HG03342 (cell line): ENCODE data around the gene BPHL.
"Not testable (repeated sequence)": the region's sequence is repeated elsewhere in the genome, so short reads cannot be mapped to it uniquely, and the experiment has no call there.

Source experiments
- ATAC-seq: cut with Tn5 transposase; IDR thresholded peaks from one replicate; pipeline ENCODE4 v1.9.1; 2021; ENCODE audit warnings: mild to moderate bottlenecking, moderate library complexity; ENCODE audit not compliant: unreplicated experiment

BPHL gene

DNA sequence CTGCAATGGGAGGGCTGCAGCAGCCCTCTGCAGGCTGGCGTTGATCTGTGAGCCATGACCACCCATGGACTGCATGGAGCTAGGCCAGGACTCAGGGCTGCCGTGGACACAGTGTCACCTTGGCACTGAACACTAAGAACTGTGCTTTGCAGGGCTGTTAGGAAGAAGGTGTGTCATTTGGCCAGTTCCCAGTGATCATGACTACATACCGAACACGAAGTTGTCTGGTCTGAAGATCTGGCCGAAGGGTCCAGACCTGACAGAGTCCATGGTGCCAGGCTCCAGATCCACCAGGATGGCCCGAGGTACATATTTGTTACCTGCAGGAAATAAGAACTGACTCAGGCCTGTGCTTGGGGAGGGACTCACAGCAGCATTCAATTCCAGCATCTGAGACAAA lies 36.9 kb downstream of the BPHL start:
- ATAC-seq: not testable (repeated sequence)

DNA sequence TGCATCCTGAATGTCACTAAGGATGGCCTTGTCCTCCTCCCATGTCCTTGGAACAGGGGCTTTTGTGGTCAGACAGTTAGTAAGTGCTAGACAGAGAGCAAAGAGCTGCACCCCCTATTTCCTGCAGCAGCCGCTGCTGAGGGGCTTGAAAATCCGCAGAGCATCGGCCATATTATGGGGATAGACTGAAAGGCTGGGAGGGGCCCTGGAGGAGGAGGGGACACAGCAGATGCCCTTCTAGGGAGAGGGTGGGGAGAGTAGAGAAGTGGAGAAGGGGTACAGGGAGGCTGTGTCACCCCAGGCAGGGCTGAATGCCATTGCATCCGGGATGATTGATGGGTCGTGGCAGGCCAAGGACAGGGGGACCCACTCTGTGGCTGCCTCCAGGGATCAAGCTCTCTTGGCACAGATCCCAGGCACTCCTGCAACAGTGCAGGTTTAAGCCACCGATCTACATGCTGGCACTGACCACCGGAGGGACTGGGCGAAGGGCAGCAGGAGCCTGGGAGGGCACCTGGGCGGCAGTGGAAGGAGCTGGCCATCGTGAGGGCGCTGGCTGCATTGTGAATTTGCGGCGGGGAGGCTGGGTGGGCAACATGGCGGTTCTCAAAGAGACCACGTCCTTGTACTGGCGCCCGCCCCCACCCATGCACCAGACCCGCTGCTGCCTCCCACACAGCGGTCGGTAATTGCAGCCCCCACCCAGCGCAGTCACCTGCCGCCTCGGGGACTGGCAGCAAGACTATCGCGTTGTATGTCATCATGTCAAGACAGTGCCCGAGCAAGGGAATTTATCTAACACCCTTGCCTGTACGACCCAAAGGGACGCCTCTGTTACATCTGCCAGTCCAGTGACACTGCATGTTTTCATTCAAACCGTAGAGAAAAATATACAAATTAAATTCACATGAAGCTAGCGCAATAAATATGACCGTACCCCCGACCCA lies 37.9 kb downstream of the BPHL start:
- not testable (repeated sequence) for ATAC-seq

DNA sequence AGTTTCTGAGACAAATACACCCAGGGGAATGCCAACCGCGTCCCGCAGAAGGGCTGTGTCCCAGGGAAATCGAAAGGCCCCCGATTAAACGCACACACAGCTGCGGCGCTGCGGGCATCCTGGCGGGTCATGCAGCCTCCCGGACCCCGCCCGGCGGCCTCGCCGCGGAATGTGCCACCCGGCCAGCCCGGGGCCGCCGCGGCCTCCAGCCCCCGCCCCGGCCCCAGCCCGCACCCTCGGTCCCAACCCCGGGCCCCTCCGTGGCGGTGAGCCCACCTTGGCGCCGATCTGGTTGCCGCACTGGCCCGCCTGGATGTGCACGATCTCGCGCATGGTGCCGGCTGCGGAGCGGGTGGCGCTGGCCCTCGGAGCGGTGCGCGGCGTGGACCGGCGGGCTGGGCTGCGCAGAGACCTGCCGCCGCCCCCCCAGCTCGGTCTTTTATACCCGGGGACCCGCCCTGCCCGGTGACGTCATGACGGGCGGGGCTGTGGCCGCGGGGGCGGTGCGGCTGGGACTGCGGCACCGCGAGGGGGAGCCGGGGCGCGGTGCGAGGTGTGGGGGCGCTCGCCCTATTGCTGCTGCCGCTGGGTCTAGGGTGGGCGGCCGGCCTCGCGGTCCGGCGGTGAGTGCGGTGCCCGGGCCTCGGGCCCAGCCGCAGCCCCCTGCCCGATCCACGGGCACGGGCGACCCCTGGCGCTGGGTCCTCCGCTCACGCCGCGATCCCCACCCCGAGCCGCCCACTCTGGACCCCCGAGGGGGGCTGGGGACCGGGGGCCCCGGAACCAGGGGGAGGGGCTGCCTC lies 38.8 kb downstream of the BPHL start, which contains the start of gene TUBB2A:
TUBB2A (minus strand) TSS at position 414 of the 803 bp plus-strand sequence; CDS start at position 333, 81 bp downstream.
- ATAC-seq: peak; percentile 66

DNA sequence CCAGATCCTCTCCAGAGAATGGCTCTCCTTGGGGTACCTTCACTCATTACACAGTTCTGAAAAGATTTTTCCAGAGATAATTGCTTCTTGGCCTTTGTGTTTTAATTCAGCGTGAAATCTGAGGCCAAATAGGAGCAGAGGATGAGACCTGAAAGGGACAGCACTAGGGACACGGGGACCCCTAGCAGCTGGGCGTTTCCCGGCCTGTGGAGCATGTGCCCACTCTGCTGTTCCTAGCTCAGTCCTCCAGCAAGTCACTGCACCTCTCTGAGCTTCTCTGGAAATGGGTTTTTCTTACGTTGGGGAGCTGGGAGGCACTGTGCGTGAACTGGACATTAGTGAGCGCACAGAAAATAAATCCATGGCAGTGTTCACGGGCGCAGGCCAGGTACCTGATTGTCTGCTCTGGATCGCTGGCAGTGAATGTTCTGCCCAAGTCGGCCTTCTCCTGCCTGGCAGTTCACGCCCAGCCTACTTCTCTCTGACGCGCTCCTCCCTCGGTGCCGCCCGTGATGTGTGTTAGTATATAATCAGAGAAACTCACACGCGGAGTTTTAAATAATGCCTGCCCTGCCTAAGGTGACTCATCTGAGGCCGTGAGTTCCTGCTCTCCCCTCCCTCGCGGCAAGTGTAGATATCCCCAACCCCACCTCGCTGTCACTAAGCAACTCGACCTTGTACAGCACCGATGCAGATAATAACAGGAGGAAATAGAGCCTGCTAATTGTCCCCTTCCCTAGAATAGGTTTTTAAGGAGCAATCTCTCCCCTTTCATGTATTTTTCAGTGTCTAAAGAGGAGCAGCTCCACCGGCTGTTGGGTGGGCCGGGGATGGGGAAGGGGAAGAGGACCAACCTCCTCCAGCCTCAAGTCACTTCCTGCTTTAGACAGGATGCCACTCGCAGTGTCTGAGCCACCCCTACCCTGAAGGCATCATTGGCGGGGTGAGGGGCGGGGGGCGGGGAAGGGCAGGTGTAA lies 41.6 kb downstream of the BPHL start:
- ATAC-seq: no peak

- ATAC-seq: no peak
These were observed 43.6 kb downstream of the BPHL start for GRCh38 chr6:3162067-3162497.

GRCh38 chr6:3162565-3163247 lies 44.2 kb downstream of the BPHL start:
- ATAC-seq: peak; percentile 74

DNA sequence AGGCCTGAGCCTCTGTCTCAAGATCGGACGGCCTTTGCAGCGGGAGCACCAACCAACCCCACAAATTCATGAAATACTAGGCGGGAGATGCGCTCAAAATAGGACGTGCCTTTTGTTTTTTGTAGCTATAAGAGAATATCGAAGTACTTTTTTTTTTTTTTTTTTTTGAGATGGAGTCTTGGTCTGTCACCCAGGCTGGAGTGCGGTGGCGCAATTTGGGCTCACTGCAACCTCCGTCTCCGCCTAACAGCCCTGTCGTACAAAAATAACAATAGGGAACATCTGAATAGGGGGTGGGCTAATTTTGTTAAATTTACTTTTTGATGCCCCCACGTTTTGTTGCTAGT lies 44.7 kb downstream of the BPHL start:
- no peak for ATAC-seq

GRCh38 chr6:3164388-3164787 lies 45.9 kb downstream of the BPHL start:
- no peak for ATAC-seq

DNA sequence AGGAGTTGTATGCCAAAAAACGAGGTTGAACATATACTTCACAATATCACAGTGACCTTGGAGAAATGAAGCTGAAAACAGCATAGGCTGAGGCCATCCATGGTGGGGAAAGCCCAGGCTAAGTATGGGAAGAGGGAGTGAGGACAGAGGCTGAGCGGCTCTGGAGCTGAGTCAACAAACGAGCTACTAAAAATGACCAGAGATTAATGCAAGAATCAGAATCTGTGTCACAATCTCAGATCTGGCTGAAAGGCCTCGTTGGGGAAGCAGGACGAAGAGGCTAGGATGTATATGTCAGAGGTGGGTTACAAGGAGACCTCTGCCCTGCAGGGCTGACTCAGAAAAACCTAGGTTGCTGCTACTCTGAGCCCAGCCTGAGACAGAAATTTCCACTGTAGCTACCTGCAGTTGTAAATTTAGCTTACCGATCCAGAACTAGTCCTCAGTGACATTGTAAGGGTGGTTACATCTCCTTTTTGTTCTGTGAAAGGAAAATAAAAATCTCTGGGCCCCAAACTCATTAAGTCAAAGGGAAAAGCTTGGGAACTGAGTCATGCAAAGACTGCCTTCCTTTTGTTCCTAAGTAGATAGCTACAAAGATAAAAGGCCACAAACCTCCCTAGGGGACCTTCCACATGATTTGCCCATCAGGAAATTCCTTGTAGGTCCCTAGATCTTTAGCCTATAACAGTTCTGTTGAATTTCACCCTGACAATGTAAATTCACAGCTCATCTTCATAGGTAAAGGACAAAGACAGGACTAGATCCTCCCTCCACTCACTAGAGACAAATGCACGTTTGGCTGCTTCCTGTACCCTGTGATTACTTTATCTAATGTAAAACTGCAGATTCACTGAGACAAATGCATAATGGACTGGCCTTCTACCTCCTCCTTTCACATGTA lies 47.4 kb downstream of the BPHL start:
- ATAC-seq: no peak

- ATAC-seq: not testable (repeated sequence)
These were observed 48.2 kb downstream of the BPHL start for GRCh38 chr6:3166535-3167225.

DNA sequence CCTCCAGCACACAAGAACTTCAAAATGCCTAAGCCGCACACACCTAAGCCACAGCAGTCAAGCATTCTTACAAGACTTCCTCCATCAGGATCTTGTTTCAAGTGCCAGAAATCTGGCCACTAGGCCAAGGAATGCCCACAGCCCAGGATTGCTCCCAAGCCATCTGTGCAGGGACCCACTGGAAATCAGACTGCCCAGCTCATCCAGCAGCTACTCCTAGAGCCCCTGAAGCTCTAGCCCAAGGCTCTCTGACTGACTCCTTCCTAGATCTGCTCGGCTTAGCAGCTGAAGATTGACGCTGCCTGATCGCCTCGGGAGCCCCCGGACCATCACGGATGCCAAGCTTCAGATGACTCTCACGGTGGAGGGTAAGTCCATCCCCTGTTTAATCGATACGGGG lies 49.5 kb downstream of the BPHL start:
- not testable (repeated sequence) for ATAC-seq

GRCh38 chr6:3170676-3171075 lies 52.2 kb downstream of the BPHL start:
- not testable (repeated sequence) for ATAC-seq

GRCh38 chr6:3171313-3172175 lies 53.0 kb downstream of the BPHL start:
- ATAC-seq: not testable (repeated sequence)

- ATAC-seq: not testable (repeated sequence)
These were observed 54.3 kb downstream of the BPHL start for GRCh38 chr6:3172789-3173188.

DNA sequence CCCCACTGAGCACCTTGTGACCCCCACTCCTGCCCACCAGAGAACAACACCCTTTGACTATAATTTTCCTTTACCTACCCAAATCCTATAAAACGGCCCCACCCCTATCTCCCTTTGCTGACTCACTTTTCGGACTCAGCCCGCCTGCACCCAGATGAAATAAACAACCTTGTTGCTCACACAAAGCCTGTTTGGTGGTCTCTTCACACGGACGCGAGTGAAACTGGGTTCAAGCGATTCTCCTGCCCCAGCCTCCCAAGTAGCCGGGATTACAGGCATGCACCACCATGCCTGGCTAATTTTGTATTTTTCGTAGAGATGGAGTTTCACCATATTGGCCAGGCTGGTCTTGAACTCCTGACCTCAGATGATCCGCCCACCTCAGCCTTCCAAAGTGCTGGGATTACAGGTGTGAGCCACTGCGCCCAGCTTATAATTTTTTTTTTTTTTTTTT lies 55.2 kb downstream of the BPHL start:
- not testable (repeated sequence) for ATAC-seq

DNA sequence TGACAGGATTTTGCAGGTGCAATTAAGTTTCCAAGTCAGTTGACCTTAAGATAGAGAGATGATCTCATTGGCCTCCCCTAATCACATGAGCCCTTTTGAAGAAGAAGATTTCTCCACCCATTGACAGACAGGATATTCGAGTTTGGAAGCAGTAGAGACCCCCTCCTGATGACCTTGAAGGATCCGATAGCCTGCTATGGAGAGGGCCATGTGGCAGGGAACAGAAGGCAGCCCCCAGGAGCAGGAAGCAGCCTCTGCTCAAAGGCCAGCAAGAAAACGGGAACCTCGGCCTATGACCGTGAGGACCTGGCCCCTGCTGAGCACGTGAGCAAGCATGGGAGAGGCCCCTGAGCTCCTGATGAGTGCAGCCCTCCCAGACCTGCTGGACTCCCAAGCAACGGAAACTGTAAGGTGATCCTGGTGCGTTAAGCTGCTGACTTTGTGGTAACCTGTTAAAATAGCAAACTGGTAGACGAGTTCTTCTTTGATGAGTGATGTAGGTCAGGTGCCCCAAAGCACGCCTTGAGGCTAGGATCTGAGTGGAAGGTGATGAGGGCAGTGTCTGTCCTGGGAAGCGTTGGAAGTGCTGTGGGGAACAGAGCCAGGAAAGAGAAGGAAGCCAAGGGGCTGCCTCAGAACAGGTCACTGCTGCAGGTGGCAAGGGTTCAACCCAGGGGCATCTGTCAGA lies 57.3 kb downstream of the BPHL start:
- ATAC-seq: no peak
